WTC11 (cell line): ENCODE results near the gene AGAP1.

Experiments
- CTCF ChIP-seq: fragments of 200-600 bp; IDR thresholded peaks from 2 replicates; pipeline ENCODE4 v1.8.0; 2022; ENCODE audit warnings: antibody characterized with exemption
- E2F1 ChIP-seq: sonication (generic); formaldehyde crosslinking; IDR thresholded peaks from 2 replicates; pipeline ENCODE4 v1.8.0; 2022; ENCODE audit warnings: mild to moderate bottlenecking, missing genetic modification reagents
- ELF4 ChIP-seq: sonication (generic); formaldehyde crosslinking; IDR thresholded peaks from 2 replicates; pipeline ENCODE4 v1.8.1; 2022; ENCODE audit warnings: low read depth, mild to moderate bottlenecking, moderate library complexity, missing genetic modification reagents
- NFE2L1 ChIP-seq: sonication (generic); formaldehyde crosslinking; IDR thresholded peaks from 2 replicates; pipeline ENCODE4 v1.8.1; 2023; ENCODE audit warnings: missing genetic modification reagents
- SMAD3 ChIP-seq: sonication (generic); formaldehyde crosslinking; IDR thresholded peaks from 2 replicates; pipeline ENCODE4 v1.8.0; 2022; ENCODE audit warnings: missing genetic modification reagents, mild to moderate bottlenecking, borderline replicate concordance
- SP1 ChIP-seq: sonication (generic); formaldehyde crosslinking; conservative IDR thresholded peaks from 2 replicates; pipeline ENCODE4 v1.8.1; 2022; ENCODE audit warnings: missing genetic modification reagents
- TEAD4 ChIP-seq: sonication (generic); formaldehyde crosslinking; IDR thresholded peaks from 2 replicates; pipeline ENCODE4 v1.8.0; 2022; ENCODE audit warnings: mild to moderate bottlenecking, missing genetic modification reagents
- USF1 ChIP-seq: sonication (generic); formaldehyde crosslinking; IDR thresholded peaks from 2 replicates; pipeline ENCODE4 v1.8.0; 2022; ENCODE audit warnings: mild to moderate bottlenecking, missing genetic modification reagents
- ZNF317 ChIP-seq: sonication (generic); formaldehyde crosslinking; IDR thresholded peaks from 2 replicates; pipeline ENCODE4 v1.8.1; 2023; ENCODE audit warnings: low read depth, mild to moderate bottlenecking, moderate library complexity, missing genetic modification reagents, borderline replicate concordance

- TF ChIP-seq SP1 (CRISPR knock-in tag): no peak
- no peak for TF ChIP-seq CTCF
- TF ChIP-seq USF1 (CRISPR knock-in tag): no peak
- TF ChIP-seq TEAD4 (CRISPR knock-in tag): no peak
- no peak for TF ChIP-seq SMAD3 (CRISPR knock-in tag)
- no peak for TF ChIP-seq E2F1 (CRISPR knock-in tag)
- TF ChIP-seq ELF4 (CRISPR knock-in tag): no peak
- no peak for TF ChIP-seq ZNF317 (CRISPR knock-in tag)
- no peak for TF ChIP-seq NFE2L1 (CRISPR knock-in tag)
Observed at GRCh38 chr2:235688511-235689426, 194.9 kb downstream of the AGAP1 start.
